KOPT-K1 (cell line): ENCODE results near the gene FBN1.

Experiments
- H3K27ac ChIP-seq: fragments of 200-600 bp; sonication (generic); 2 replicates; pipeline ENCODE4 v1.5.1; 2016; ENCODE audit warnings: antibody characterized with exemption, mild to moderate bottlenecking, low read depth, low read length; ENCODE audit not compliant: poor library complexity, severe bottlenecking
- H3K36me3 ChIP-seq: fragments of 200-600 bp; sonication (generic); 2 replicates; pipeline ENCODE4 v1.5.1; 2017; ENCODE audit warnings: antibody characterized with exemption, mild to moderate bottlenecking, low read length, moderate library complexity; ENCODE audit not compliant: insufficient read depth
- H3K9me3 ChIP-seq: fragments of 200-600 bp; sonication (generic); 2 replicates; pipeline ENCODE4 v1.5.1; 2017; ENCODE audit warnings: antibody characterized with exemption, low read length, mild to moderate bottlenecking; ENCODE audit not compliant: insufficient read depth, poor library complexity, severe bottlenecking

FBN1 gene

DNA sequence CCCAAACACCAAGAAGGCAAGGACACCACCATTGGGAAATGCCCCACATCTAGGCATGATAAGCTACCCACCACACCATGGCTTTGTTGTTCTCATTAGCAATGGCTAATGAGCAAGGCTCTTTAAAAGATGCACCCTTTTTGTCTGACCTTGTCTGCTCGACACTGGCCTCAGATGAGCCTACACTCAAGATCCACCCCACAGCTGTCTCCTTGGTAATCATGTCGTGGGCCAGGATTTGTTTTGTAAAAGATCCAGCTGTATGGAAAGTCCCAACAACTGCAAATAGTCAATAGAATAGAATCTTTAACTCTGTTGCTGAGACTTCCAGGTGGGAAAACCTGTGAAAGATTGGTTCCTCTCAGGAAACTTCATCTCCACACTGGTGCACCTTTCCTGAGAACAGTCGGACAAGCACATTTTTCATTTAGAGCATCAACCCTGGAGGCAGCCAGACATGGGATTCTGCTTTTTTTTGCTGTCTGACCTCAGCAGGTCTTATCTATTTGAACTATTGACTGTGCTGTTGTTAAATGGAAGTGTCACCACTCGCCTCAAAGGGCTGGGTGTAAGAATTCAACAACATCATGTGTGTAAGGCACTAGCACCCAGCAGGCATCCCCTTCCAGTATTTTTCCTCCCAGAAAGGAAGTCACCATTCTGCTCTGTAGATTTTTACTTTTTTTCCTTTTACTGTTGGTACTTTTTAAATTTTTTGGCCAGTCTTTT, 278.8 kb downstream of the FBN1 start:
- Histone ChIP-seq H3K36me3 (no peaks in the 10 kb centered on the region), H3K27ac (no peak overlapping the region), H3K9me3 (no peaks in the 10 kb centered on the region)

DNA sequence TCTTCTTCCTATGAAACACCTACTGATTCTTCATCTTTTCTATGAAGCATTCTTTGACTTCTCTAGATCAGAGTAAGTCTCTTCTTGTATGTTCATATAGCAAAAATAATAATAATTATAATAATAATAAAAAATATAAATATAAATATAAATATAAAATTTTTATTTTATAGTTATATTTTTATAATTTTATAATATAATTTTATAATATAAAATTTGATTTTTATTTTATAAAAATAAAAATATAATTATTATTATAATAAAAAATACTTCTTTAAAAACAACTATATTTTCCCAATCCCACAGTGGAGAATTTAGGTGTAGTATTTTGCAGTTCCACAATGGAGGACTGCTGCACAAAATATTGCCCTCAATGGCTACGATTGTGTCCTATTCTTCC, 279.9 kb downstream of the FBN1 start:
- Histone ChIP-seq H3K36me3 (no peaks in the 10 kb centered on the region), H3K9me3 (no peaks in the 10 kb centered on the region), H3K27ac (no peak overlapping the region)

DNA sequence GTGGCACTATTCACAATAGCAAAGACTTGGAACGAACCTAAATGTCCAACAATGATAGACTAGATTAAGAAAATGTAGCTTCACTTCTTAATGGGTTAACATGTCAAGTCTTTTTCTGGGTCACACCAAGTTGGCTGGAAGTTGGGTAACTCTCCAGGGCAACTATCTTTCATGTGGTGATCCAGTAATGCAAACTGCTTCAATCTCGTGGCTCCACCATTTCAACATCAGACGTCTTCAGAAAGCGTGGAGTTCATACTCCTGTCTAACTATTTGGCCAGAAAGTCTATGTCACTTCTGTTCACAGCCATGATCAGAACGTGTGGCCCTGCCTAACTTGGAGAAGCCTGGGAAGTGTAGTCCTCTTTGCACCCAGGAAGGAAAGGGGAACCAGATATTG, 282.0 kb downstream of the FBN1 start:
- Histone ChIP-seq H3K27ac (no peak overlapping the region), H3K36me3 (no peaks in the 10 kb centered on the region), H3K9me3 (no peaks in the 10 kb centered on the region)

DNA sequence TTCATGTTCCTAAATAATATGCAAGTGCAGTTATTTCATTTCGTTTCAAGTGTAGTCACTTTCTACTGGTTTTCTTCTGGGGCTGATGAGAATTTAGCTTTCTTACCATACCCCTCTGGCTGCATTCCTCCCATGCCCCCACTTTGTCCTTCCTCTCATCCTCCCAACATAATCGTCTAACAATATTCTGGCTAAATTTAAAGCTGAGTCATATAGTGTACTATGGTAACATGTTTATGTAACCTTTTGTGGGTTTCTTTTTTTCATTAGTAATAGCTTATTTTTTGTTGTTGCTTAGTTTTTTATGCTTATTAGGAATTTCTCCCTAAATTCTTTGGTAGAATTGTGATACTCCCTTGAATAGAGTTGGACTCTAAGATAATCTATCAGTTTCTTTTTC, 283.8 kb downstream of the FBN1 start:
- H3K9me3 ChIP-seq: no peaks in the 10 kb centered on the region
- H3K27ac ChIP-seq: no peak overlapping the region
- H3K36me3 ChIP-seq: no peaks in the 10 kb centered on the region

DNA sequence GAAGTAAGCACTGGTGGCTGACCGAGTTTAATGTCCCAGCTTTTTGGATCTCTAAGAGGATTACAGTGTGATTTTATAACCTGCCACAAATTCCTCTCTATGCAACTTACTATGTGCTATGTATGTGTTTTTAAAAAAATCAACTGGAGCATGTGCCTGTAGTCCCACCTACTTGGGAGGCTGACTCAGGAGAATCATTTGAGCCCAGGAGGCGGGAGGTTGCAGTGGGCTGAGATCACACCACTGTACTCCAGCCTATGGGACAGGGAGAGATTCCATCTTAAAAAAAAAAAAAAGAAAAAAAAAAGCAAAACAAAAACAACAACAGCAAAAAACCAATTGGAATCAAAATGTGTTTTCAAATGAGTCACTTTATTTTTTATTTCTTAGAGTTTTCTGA, 284.7 kb downstream of the FBN1 start:
- no peaks in the 10 kb centered on the region for H3K9me3 ChIP-seq
- H3K27ac ChIP-seq: no peak overlapping the region
- no peaks in the 10 kb centered on the region for H3K36me3 ChIP-seq
